GM23248 (cell line): Measurements from ENCODE around the gene DRD2. TPM values are rescaled to one million over a fixed set of nuclear protein-coding genes. Genes with fewer than 3 reads are reported as not detected.

Experiments
- DNase-seq: peaks from one replicate; pipeline ENCODE4 v3.0.0-alpha.2; 2015
- H2AFZ ChIP-seq: fragments of 200-600 bp; sonication (generic); 2 replicates; pipeline ENCODE4 v1.6.1; 2016; ENCODE audit warnings: antibody characterized with exemption
- H3F3A ChIP-seq: fragments of 200-600 bp; sonication (generic); 2 replicates; pipeline ENCODE4 v1.6.1; 2016; ENCODE audit warnings: mild to moderate bottlenecking, antibody characterized with exemption, mixed run types; ENCODE audit not compliant: insufficient read depth
- H3K27ac ChIP-seq: fragments of 200-600 bp; sonication (generic); 2 replicates; pipeline ENCODE4 v1.5.1; 2016; ENCODE audit warnings: mild to moderate bottlenecking
- H3K27me3 ChIP-seq: fragments of 200-600 bp; sonication (generic); replicated peaks from 2 replicates; pipeline ENCODE4 v1.6.1; 2016; ENCODE audit warnings: mild to moderate bottlenecking; ENCODE audit not compliant: insufficient read depth
- H3K36me3 ChIP-seq: fragments of 200-600 bp; sonication (generic); 2 replicates; pipeline ENCODE4 v1.6.1; 2016; ENCODE audit warnings: low read depth, mild to moderate bottlenecking
- H3K4me1 ChIP-seq: fragments of 200-600 bp; sonication (generic); 2 replicates; pipeline ENCODE4 v1.6.1; 2016; ENCODE audit warnings: mild to moderate bottlenecking; ENCODE audit not compliant: insufficient read depth
- H3K4me2 ChIP-seq: fragments of 200-600 bp; sonication (generic); one replicate; pipeline ENCODE4 v1.6.1; 2016; ENCODE audit warnings: mild to moderate bottlenecking; ENCODE audit not compliant: unreplicated experiment
- H3K4me3 ChIP-seq: fragments of 200-600 bp; sonication (generic); 2 replicates; pipeline ENCODE4 v1.5.1; 2016; ENCODE audit warnings: mild to moderate bottlenecking
- H3K79me2 ChIP-seq: fragments of 200-600 bp; sonication (generic); 2 replicates; pipeline ENCODE4 v1.6.1; 2016; ENCODE audit warnings: mild to moderate bottlenecking; ENCODE audit not compliant: insufficient read depth
- H3K9ac ChIP-seq: fragments of 200-600 bp; sonication (generic); 2 replicates; pipeline ENCODE4 v1.6.1; 2016; ENCODE audit warnings: mild to moderate bottlenecking
- H3K9me2 ChIP-seq: fragments of 200-600 bp; sonication (generic); 2 replicates; pipeline ENCODE4 v1.6.1; 2016; ENCODE audit warnings: mixed run types, mild to moderate bottlenecking, moderate library complexity; ENCODE audit not compliant: insufficient read depth
- H3K9me3 ChIP-seq: fragments of 200-600 bp; sonication (generic); one replicate; pipeline ENCODE4 v1.6.1; 2017; ENCODE audit warnings: low read depth
- H4K20me1 ChIP-seq: fragments of 200-600 bp; sonication (generic); 2 replicates; pipeline ENCODE4 v1.6.0; 2016; ENCODE audit not compliant: insufficient read depth
- EZH2 ChIP-seq: fragments of 200-600 bp; sonication (generic); IDR thresholded peaks from 2 replicates; pipeline ENCODE4 v1.6.1; 2018; ENCODE audit warnings: antibody characterized with exemption, mild to moderate bottlenecking; ENCODE audit not compliant: insufficient read depth, poor library complexity, severe bottlenecking
- EZH2phosphoT487 ChIP-seq: fragments of 200-600 bp; sonication (generic); IDR thresholded peaks from 2 replicates; pipeline ENCODE4 v1.6.1; 2018; ENCODE audit warnings: antibody characterized with exemption, moderate library complexity, mild to moderate bottlenecking, low read depth; ENCODE audit not compliant: insufficient read depth
- WGBS, 2 experiments: methylation state at CpG; one replicate each; pipeline ENCODE4 v1.1.6; 2015 to 2017; ENCODE audit warnings: low lambda C conversion rate in 2 of 2, low coverage in 1 of 2; ENCODE audit errors: missing lambda C conversion rate in 2 of 2; 5-methylcytosine and 5-hydroxymethylcytosine counted together
- in situ Hi-C: fragments of 300-500 bp; cut with MboI; formaldehyde crosslinking; loops from 2 replicates; pipeline ENCODE4 v1.15.0; 2020
- polyA plus RNA-seq: library from polyadenylated mRNA; unstranded; fragments of >200 nt; fragmentation: Nextera tagmentation; extraction: Ambion mirVana; gene quantifications from 2 replicates; pipeline ENCODE4 v1.2.1, GENCODE V29; 2016
- total RNA-seq: library from RNA; depleted of rRNA; stranded (reverse); fragments of >200 nt; shearing (Covaris generic); gene quantifications from 2 replicates; pipeline ENCODE4 v1.2.3, GENCODE V29; 2014

Gene DRD2
- total and polyA plus RNA-seq, 2 experiments from 2014 or later: not detected

DNA sequence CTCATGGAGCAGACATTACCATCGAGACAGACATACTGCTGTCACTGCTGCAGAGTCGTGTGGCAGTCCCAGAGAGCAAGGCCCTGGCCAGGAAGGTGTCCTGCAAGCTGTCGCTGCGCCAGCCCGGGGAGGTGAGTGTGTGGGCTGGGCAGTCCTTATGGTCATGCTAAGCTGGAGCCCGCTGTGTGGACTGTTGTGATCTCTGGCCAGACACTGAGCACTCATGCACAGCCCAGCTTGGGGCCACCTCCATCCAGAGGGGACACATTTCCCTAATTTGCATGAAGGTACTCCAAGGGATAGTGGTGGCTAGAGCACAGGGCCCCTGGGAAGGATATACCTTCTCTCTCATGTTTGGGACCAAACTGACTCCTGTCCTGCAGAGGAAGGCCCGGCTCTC, 78.0 kb downstream of the DRD2 start:
- no peaks in the 10 kb centered on the region for H3K79me2 ChIP-seq
- H3K9ac ChIP-seq: no peak overlapping the region
- H3K4me2 ChIP-seq: no peak overlapping the region
- no peaks in the 10 kb centered on the region for H3K9me3 ChIP-seq
- no peaks in the 10 kb centered on the region for H3F3A ChIP-seq
- in situ Hi-C loops: no loop called here
- H4K20me1 ChIP-seq: no peaks in the 10 kb centered on the region
- peaks cover 5% of the 10 kb centered on the region; the same call in 1 of the 2 replicates for H3K27me3 ChIP-seq
- TF ChIP-seq EZH2: no peak
- TF ChIP-seq EZH2phosphoT487: no peak
- DNase-seq: no peak
- no peaks in the 10 kb centered on the region for H3K9me2 ChIP-seq
- no peaks in the 10 kb centered on the region for H3K36me3 ChIP-seq
- no peak overlapping the region for H2AFZ ChIP-seq
- H3K4me3 ChIP-seq: no peak overlapping the region
- no peaks in the 10 kb centered on the region for H3K4me1 ChIP-seq
- no peak overlapping the region for H3K27ac ChIP-seq
- 58 to 60% methylated on average over 7 of the region's 7 CpGs for WGBS, 2 experiments

DNA sequence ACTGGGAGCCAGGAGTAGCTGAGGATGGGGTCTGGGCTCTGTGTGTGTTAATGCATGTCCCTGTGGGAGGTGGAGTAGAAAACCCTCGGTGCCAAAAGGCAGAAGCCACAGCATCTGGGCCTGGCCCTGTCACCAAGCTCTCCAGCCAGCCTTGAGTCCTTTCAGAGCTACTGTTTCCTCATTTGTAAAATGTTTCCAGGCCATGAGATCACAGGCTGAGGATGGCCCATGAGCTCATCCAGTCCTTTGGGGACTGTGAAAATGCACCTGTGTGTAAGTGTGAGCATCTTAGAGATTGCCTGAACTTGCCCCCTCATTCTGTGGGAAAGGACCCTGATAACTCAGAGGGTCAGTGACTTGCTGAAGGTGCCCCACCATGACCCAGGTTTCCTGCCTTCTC, 78.5 kb downstream of the DRD2 start:
- Histone ChIP-seq H3K79me2 (no peaks in the 10 kb centered on the region), H3K4me3 (no peak overlapping the region), H3F3A (no peaks in the 10 kb centered on the region), H2AFZ (no peak overlapping the region), H3K27ac (no peak overlapping the region), H3K27me3 (peaks cover 9% of the 10 kb centered on the region; the same call in 1 of the 2 replicates), H3K9me2 (no peaks in the 10 kb centered on the region), H3K9ac (no peak overlapping the region), H4K20me1 (no peaks in the 10 kb centered on the region), H3K4me1 (no peaks in the 10 kb centered on the region), H3K4me2 (no peak overlapping the region), H3K9me3 (no peaks in the 10 kb centered on the region), H3K36me3 (no peaks in the 10 kb centered on the region)
- in situ Hi-C loops: no loop called here
- DNase-seq: no peak
- WGBS, 2 experiments: 0% methylated on average over 1 of the region's 1 CpG
- TF ChIP-seq EZH2phosphoT487 (no peak), EZH2 (no peak)

DNA sequence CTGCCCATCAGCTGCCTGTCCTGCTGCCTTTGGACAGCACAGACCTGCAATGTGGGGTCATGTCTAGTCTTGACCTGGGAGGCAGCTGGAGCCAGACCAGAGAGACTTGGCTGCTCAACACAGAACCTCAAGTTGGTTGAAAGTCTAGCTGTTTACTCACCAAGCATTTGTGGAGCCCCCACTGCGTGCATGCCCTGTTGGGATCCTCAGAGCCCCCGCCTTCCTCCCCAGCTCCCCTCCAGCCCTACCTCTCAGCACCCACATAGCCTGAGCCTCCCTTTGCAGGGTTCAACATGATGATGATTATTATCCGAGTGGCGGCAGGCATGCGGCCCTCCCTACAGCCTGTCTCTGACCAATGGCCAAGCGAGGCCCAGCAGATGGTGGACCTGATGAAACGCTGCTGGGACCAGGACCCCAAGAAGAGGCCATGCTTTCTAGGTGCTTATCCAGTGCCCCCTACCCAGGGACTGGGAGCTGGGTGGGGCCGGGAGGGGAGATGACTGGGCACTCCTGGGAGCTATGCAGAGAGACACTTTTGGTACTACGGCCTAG, 79.3 kb downstream of the DRD2 start:
- no peaks in the 10 kb centered on the region for H3K9me2 ChIP-seq
- no peak overlapping the region for H3K27ac ChIP-seq
- H4K20me1 ChIP-seq: no peaks in the 10 kb centered on the region
- no peak overlapping the region for H3K9ac ChIP-seq
- H3K4me2 ChIP-seq: no peak overlapping the region
- no peaks in the 10 kb centered on the region for H3K79me2 ChIP-seq
- 76 to 79% methylated on average over 9 of the region's 9 CpGs for WGBS, 2 experiments
- no peak for TF ChIP-seq EZH2
- TF ChIP-seq EZH2phosphoT487: no peak
- no peaks in the 10 kb centered on the region for H3K9me3 ChIP-seq
- peaks cover 17% of the 10 kb centered on the region for H3K27me3 ChIP-seq
- no peaks in the 10 kb centered on the region for H3K36me3 ChIP-seq
- H2AFZ ChIP-seq: no peak overlapping the region
- H3K4me1 ChIP-seq: no peaks in the 10 kb centered on the region
- no peaks in the 10 kb centered on the region for H3F3A ChIP-seq
- DNase-seq: no peak
- in situ Hi-C loops: no loop called here
- no peak overlapping the region for H3K4me3 ChIP-seq

DNA sequence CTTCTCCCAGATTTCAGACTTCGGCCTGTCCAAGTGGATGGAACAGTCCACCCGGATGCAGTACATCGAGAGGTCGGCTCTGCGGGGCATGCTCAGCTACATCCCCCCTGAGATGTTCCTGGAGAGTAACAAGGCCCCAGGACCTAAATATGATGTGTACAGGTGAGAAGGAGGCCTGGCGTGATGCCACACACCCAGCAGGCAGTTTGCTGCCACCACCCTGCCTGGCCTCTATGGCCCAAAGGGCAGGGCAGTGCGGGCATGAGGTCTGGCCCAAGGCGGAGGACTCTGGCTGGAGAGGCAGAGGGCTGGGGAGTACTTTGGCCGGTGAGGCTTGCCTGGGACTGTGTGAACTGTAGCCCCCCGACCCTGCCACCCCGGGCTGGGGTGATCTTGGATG, 80.3 kb downstream of the DRD2 start:
- Histone ChIP-seq H3K27me3 (peaks cover 25% of the 10 kb centered on the region), H3K9ac (no peak overlapping the region)
- DNase-seq: no peak

More for the DNA sequence above, 80.3 kb downstream of the DRD2 start:
- H3K4me2 ChIP-seq: no peak overlapping the region
- H3K79me2 ChIP-seq: no peaks in the 10 kb centered on the region
- no peak overlapping the region for H3K27ac ChIP-seq
- WGBS, 2 experiments: 63 to 67% methylated on average over 11 of the region's 11 CpGs
- H2AFZ ChIP-seq: no peak overlapping the region
- no peaks in the 10 kb centered on the region for H4K20me1 ChIP-seq
- no peak overlapping the region for H3K4me3 ChIP-seq
- no peaks in the 10 kb centered on the region for H3K9me3 ChIP-seq
- in situ Hi-C loops: no loop called here
- H3K36me3 ChIP-seq: no peaks in the 10 kb centered on the region
- no peaks in the 10 kb centered on the region for H3F3A ChIP-seq
- TF ChIP-seq EZH2phosphoT487: no peak
- H3K4me1 ChIP-seq: no peaks in the 10 kb centered on the region
- no peaks in the 10 kb centered on the region for H3K9me2 ChIP-seq
